Lower lobe of right lung (tissue), 2 donors: Measurements from ENCODE around the gene FRAS1. TPM values are rescaled to one million over a fixed set of nuclear protein-coding genes. Genes with fewer than 3 reads are reported as not detected.

Experiments
- ATAC-seq, 2 donors: fragments of 200-7000 bp; cut with Tn5 transposase; one replicate each; pipeline ENCODE4 v1.9.1; 2020 to 2022; ENCODE audit warnings: mild to moderate bottlenecking in 2 of 2, moderate library complexity in 2 of 2
- DNase-seq: peaks from one replicate; pipeline ENCODE4 v3.0.0-alpha.2; 2020
- H3K27ac ChIP-seq: fragments of 200-600 bp; one replicate; pipeline ENCODE4 v1.8.0; 2022
- H3K27me3 ChIP-seq: fragments of 200-600 bp; one replicate; pipeline ENCODE4 v1.8.0; 2022; ENCODE audit warnings: low read depth
- H3K36me3 ChIP-seq: fragments of 200-600 bp; one replicate; pipeline ENCODE4 v1.8.0; 2022; ENCODE audit warnings: mild to moderate bottlenecking
- H3K4me1 ChIP-seq: fragments of 200-600 bp; one replicate; pipeline ENCODE4 v1.8.0; 2022
- H3K4me3 ChIP-seq: fragments of 200-600 bp; one replicate; pipeline ENCODE4 v1.8.0; 2022; ENCODE audit warnings: mild to moderate bottlenecking
- H3K9me3 ChIP-seq: fragments of 200-600 bp; one replicate; pipeline ENCODE4 v1.8.0; 2022
- intact Hi-C: fragments of 100-400 bp; cut with DNase I; formaldehyde crosslinking; loops from one replicate; pipeline ENCODE4 v1.11.0; 2022
- total RNA-seq: library from RNA; stranded (reverse); fragmentation: NEBNext Ultra II Directional; extraction: Animal tissue kit (Norgen Biotek cat#: 25700); gene quantifications from one replicate; pipeline ENCODE4 v1.2.1, GENCODE V29; 2021
- TF ChIP-seq, protein P1 (sequence below): fragments of 200-600 bp; IDR thresholded peaks from one replicate; pipeline ENCODE4 v1.8.0; 2022; ENCODE audit warnings: antibody characterized with exemption, mild to moderate bottlenecking
- donor health status: DM: no; HTN: yes; CAD: no; lungs with severe emphysema.

The FRAS1 gene
- total RNA-seq, 1 donor from 2014 or later: 9.2 TPM

DNA sequence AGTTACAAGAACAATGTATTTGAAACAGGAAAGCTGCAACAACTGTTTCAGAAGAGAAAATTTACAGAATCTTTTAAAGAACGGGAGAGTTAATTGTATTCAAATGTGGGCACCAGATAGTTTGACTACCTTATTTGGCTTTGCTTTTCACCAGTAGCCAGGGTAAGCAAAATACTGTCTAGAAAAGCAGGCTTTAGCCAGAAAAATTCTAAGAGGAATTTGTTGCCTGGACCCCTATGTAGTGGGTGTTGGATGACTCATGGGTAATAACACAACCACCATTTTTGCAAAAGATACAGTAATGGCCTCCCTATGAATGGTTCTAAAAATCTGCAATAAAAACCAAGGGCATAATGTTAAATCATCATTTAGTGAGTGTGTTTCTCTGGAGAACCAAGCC, 261.0 kb downstream of the FRAS1 start:
- Histone ChIP-seq H3K4me3 (no peak overlapping the region), H3K27ac (no peak overlapping the region), H3K27me3 (no peaks in the 10 kb centered on the region), H3K4me1 (peaks cover 7% of the 10 kb centered on the region), H3K9me3 (no peaks in the 10 kb centered on the region), H3K36me3 (no peaks in the 10 kb centered on the region)
- intact Hi-C loops: no loop called here
- TF ChIP-seq, protein P1, sequence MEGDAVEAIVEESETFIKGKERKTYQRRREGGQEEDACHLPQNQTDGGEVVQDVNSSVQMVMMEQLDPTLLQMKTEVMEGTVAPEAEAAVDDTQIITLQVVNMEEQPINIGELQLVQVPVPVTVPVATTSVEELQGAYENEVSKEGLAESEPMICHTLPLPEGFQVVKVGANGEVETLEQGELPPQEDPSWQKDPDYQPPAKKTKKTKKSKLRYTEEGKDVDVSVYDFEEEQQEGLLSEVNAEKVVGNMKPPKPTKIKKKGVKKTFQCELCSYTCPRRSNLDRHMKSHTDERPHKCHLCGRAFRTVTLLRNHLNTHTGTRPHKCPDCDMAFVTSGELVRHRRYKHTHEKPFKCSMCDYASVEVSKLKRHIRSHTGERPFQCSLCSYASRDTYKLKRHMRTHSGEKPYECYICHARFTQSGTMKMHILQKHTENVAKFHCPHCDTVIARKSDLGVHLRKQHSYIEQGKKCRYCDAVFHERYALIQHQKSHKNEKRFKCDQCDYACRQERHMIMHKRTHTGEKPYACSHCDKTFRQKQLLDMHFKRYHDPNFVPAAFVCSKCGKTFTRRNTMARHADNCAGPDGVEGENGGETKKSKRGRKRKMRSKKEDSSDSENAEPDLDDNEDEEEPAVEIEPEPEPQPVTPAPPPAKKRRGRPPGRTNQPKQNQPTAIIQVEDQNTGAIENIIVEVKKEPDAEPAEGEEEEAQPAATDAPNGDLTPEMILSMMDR: no peak
- ATAC-seq (no peak), DNase-seq (no peak)

DNA sequence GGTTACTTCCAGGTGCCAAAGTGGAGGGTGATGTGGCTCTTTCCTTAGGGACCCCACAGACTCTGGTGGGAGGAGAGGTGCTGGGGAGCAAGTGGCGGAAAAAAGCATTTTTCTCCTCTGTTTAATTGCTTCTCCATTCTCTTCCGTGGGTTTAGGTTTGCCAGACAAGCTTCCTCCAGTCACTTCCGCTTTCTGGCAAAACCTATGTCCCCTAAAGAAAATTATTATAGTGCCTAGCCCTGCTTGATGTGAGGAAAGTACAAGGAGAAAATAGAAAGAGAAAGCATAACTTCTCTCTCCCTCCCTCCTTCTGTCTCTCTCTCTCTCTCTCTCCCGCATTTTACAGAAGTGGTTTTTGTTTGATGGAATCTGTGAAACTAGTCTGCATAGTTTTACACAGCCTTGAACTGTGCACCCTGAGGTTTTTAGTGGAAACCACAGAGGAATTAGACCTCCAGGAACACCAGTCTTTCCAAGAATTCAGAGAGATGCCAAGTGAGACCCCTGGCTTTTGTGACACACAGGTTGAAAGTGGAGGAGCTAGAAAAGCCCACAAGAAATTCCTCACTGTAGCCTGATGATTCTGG, 263.3 kb downstream of the FRAS1 start:
- intact Hi-C loops: no loop called here
- ATAC-seq (peak in 1 of 2 donors; percentile 58), DNase-seq (no peak)
- TF ChIP-seq, protein P1: no peak
- Histone ChIP-seq H3K27ac (no peak overlapping the region), H3K27me3 (no peaks in the 10 kb centered on the region), H3K9me3 (no peaks in the 10 kb centered on the region), H3K4me3 (no peak overlapping the region), H3K36me3 (no peaks in the 10 kb centered on the region), H3K4me1 (peaks cover 7% of the 10 kb centered on the region)

DNA sequence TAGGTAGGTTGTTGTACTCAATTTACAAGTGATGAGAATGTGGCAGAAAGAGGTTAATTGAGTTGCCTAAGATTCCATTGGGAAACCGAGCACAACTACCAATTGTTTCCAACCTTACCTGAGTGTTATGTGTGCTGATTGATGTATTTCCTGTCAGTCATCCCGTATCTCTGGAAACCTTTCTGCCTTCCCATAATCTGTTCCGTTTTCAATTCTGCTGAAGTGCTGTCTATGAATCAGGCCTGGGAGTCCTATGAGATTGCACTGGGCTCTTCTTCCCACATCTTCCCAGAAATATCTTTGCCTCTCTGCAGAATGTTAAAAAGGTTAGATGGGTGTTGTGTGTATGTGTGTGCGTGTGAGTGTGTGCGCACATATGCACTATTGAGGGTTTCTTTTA, 264.9 kb downstream of the FRAS1 start:
- Histone ChIP-seq H3K9me3 (no peaks in the 10 kb centered on the region), H3K27me3 (no peaks in the 10 kb centered on the region), H3K27ac (no peak overlapping the region), H3K4me1 (peaks cover 7% of the 10 kb centered on the region), H3K4me3 (no peak overlapping the region), H3K36me3 (no peaks in the 10 kb centered on the region)
- ATAC-seq (no peak), DNase-seq (no peak)
- intact Hi-C loops: no loop called here
- TF ChIP-seq, protein P1: no peak

DNA sequence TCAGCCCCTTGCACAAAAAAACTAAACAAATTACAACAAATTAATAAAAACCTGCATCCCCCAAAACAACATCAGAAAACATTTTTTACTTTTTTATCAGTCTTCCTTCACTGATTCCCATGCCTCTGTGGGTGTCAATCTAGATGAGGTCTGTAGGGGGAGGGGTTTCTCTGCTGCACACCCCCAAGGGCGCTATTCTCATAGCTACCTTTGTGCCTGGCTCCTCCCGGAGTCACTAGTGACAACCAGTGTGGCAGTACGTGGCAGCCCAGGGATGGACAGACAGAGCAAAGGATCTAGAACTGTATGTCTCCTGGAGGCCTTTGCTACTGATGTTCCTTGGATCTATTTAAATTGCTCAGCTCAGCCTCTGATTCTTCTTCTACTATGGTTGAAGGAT, 266.3 kb downstream of the FRAS1 start:
- DNase-seq (no peak), ATAC-seq (no peak)
- H3K4me3 ChIP-seq: no peak overlapping the region
- H3K4me1 ChIP-seq: peaks cover 7% of the 10 kb centered on the region
- intact Hi-C loops: no loop called here
- H3K9me3 ChIP-seq: no peaks in the 10 kb centered on the region
- no peaks in the 10 kb centered on the region for H3K27me3 ChIP-seq
- no peak overlapping the region for H3K27ac ChIP-seq
- H3K36me3 ChIP-seq: no peaks in the 10 kb centered on the region
- TF ChIP-seq, protein P1: no peak

DNA sequence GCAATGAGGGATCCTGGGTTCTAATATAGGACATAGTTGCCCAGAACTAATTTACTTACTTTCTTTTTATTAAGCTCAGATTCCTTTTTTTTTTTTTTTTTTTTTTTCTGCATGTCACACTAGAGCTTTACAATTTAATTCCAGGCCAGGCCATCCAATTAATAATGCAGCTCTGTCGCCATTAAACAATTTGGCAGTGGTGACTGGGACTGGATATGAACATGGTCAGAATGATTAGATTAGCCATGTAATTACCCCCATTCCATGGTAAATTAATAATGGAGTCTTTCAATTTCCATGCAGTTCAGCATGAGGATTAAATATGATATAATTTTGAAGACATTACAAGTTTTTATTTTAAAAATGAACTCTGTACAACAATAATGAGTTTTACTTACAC, 267.5 kb downstream of the FRAS1 start:
- Histone ChIP-seq H3K27ac (no peak overlapping the region), H3K36me3 (no peaks in the 10 kb centered on the region), H3K9me3 (no peaks in the 10 kb centered on the region), H3K4me1 (peaks cover 7% of the 10 kb centered on the region), H3K27me3 (no peaks in the 10 kb centered on the region), H3K4me3 (no peak overlapping the region)
- DNase-seq (no peak), ATAC-seq (no peak)
- intact Hi-C loops: no loop called here
- TF ChIP-seq, protein P1: no peak
